Lower lobe of right lung (tissue), 2 donors: ENCODE results near the gene FAM114A2. TPM values are rescaled to one million over a fixed set of nuclear protein-coding genes. Genes with fewer than 3 reads are reported as not detected.
"Not testable (repeated sequence)": the region's sequence is repeated elsewhere in the genome, so short reads cannot be mapped to it uniquely, and the experiment has no call there.

ENCODE experiments used
- ATAC-seq, 2 donors: fragments of 200-7000 bp; cut with Tn5 transposase; one replicate each; pipeline ENCODE4 v1.9.1; 2020 to 2022; ENCODE audit warnings: mild to moderate bottlenecking in 2 of 2, moderate library complexity in 2 of 2
- DNase-seq: peaks from one replicate; pipeline ENCODE4 v3.0.0-alpha.2; 2020
- H3K27ac ChIP-seq: fragments of 200-600 bp; one replicate; pipeline ENCODE4 v1.8.0; 2022
- H3K27me3 ChIP-seq: fragments of 200-600 bp; one replicate; pipeline ENCODE4 v1.8.0; 2022; ENCODE audit warnings: low read depth
- H3K36me3 ChIP-seq: fragments of 200-600 bp; one replicate; pipeline ENCODE4 v1.8.0; 2022; ENCODE audit warnings: mild to moderate bottlenecking
- H3K4me1 ChIP-seq: fragments of 200-600 bp; one replicate; pipeline ENCODE4 v1.8.0; 2022
- H3K4me3 ChIP-seq: fragments of 200-600 bp; one replicate; pipeline ENCODE4 v1.8.0; 2022; ENCODE audit warnings: mild to moderate bottlenecking
- H3K9me3 ChIP-seq: fragments of 200-600 bp; one replicate; pipeline ENCODE4 v1.8.0; 2022
- CTCF ChIP-seq: fragments of 200-600 bp; IDR thresholded peaks from one replicate; pipeline ENCODE4 v1.8.0; 2022; ENCODE audit warnings: antibody characterized with exemption, mild to moderate bottlenecking
- intact Hi-C: fragments of 100-400 bp; cut with DNase I; formaldehyde crosslinking; loops from one replicate; pipeline ENCODE4 v1.11.0; 2022
- total RNA-seq: library from RNA; stranded (reverse); fragmentation: NEBNext Ultra II Directional; extraction: Animal tissue kit (Norgen Biotek cat#: 25700); gene quantifications from one replicate; pipeline ENCODE4 v1.2.1, GENCODE V29; 2021
- donor health status: DM: no; HTN: yes; CAD: no; lungs with severe emphysema.

The FAM114A2 gene
- total RNA-seq, 1 donor from 2014 or later, result 39.6 TPM

GRCh38 chr5:154071799-154072413 lies 33.2 kb upstream of the FAM114A2 start:
- Histone ChIP-seq H3K27me3 (no peaks in the 10 kb centered on the region), H3K27ac (no peak overlapping the region), H3K9me3 (no peaks in the 10 kb centered on the region), H3K36me3 (no peaks in the 10 kb centered on the region), H3K4me1 (peaks cover 11% of the 10 kb centered on the region), H3K4me3 (no peak overlapping the region)
- intact Hi-C loops, result no loop called here
- ATAC-seq (no peak), DNase-seq (no peak)
- no peak for TF ChIP-seq CTCF

GRCh38 chr5:154069854-154070253 lies 31.1 kb upstream of the FAM114A2 start:
- H3K27ac ChIP-seq, H3K36me3 ChIP-seq, DNase-seq, ATAC-seq, H3K4me1 ChIP-seq, H3K9me3 ChIP-seq, H3K4me3 ChIP-seq, H3K27me3 ChIP-seq, intact Hi-C loops: not testable (repeated sequence)

- no peak for TF ChIP-seq CTCF
- no peak for DNase-seq
- no peaks in the 10 kb centered on the region for H3K36me3 ChIP-seq
- H3K4me3 ChIP-seq, result no peak overlapping the region
- H3K27ac ChIP-seq, result no peak overlapping the region
- no peaks in the 10 kb centered on the region for H3K9me3 ChIP-seq
- H3K4me1 ChIP-seq, result no peaks in the 10 kb centered on the region
- no peak for ATAC-seq
- H3K27me3 ChIP-seq, result no peaks in the 10 kb centered on the region
- intact Hi-C loops, result no loop called here
These were observed 27.3 kb upstream of the FAM114A2 start for GRCh38 chr5:154065971-154066370.

- Histone ChIP-seq H3K4me3 (no peak overlapping the region), H3K27me3 (no peaks in the 10 kb centered on the region), H3K27ac (no peak overlapping the region), H3K36me3 (peaks cover 3% of the 10 kb centered on the region), H3K4me1 (peaks cover 2% of the 10 kb centered on the region), H3K9me3 (no peaks in the 10 kb centered on the region)
- DNase-seq, result no peak
- ATAC-seq, result no peak
- TF ChIP-seq CTCF, result no peak
- intact Hi-C loops, result no loop called here
These were observed 24.7 kb upstream of the FAM114A2 start for GRCh38 chr5:154063372-154063771.

GRCh38 chr5:154060606-154061005 lies 21.9 kb upstream of the FAM114A2 start:
- no peak for TF ChIP-seq CTCF
- intact Hi-C loops, result no loop called here
- Histone ChIP-seq H3K9me3 (no peaks in the 10 kb centered on the region), H3K27ac (no peak overlapping the region), H3K4me1 (peaks cover 10% of the 10 kb centered on the region), H3K27me3 (no peaks in the 10 kb centered on the region), H3K36me3 (peaks cover 8% of the 10 kb centered on the region), H3K4me3 (no peak overlapping the region)
- DNase-seq (no peak), ATAC-seq (no peak)

- TF ChIP-seq CTCF, result no peak
- Histone ChIP-seq H3K27me3 (no peaks in the 10 kb centered on the region), H3K36me3 (peaks cover 13% of the 10 kb centered on the region), H3K4me3 (no peak overlapping the region), H3K27ac (no peak overlapping the region), H3K4me1 (peaks cover 10% of the 10 kb centered on the region), H3K9me3 (no peaks in the 10 kb centered on the region)
- ATAC-seq (no peak), DNase-seq (no peak)
- intact Hi-C loops, result no loop called here
These were observed 20.9 kb upstream of the FAM114A2 start for GRCh38 chr5:154059583-154059982.
